ENCODE data around the gene EFHC1. TPM values are rescaled to one million over a fixed set of nuclear protein-coding genes. Genes with fewer than 3 reads are reported as not detected.

The EFHC1 gene
- total and polyA plus RNA-seq, 2 of the 13 experiments (the other 11 are each of a cell fraction or from before 2014, with no cell fraction given): 23.4 to 29.5 TPM

GRCh38 chr6:52419809-52420667 is at the start of gene EFHC1 (continued):
- 0 out of 4 replicates have a peak, but pooled peaks of 1 of the 2 experiments have one; percentile 9 for TF ChIP-seq ATF4 (CRISPR knock-in tag; IDR thresholded peaks at IDR 0.05)
- no peak for TF ChIP-seq ZNF552 (CRISPR knock-in tag; IDR thresholded peaks at IDR 0.05; ENCODE audit: borderline replicate concordance)
- TF ChIP-seq ZNF605 (CRISPR knock-in tag; IDR thresholded peaks at IDR 0.05): peak; percentile 51; the same call in 1 of the 2 replicates
- no peak for TF ChIP-seq NFE2L2 (IDR thresholded peaks at IDR 0.05; ENCODE audit: low read length)
- peak; percentile 80; the same call in 1 of the 2 replicates for TF ChIP-seq ZNF280B (CRISPR knock-in tag; IDR thresholded peaks at IDR 0.05; ENCODE audit: borderline replicate concordance)
- TF ChIP-seq KAT7 (CRISPR knock-in tag; IDR thresholded peaks at IDR 0.05; ENCODE audit: borderline replicate concordance): no peak; the same call in 1 of the 2 replicates
- no peak for TF ChIP-seq ATRX (CRISPR knock-in tag; IDR thresholded peaks at IDR 0.05; ENCODE audit: borderline replicate concordance)
- no peak for TF ChIP-seq TBL1XR1 (IDR thresholded peaks at IDR 0.05; ENCODE audit: borderline replicate concordance, low read length, partially characterized antibody)
- TF ChIP-seq ZNF672 (CRISPR knock-in tag; IDR thresholded peaks at IDR 0.05): no peak
- TF ChIP-seq ZBTB39 (CRISPR knock-in tag; IDR thresholded peaks at IDR 0.05): no peak
- peak; percentile 51; the same call in 1 of the 2 replicates for TF ChIP-seq BORCS8-MEF2B (CRISPR knock-in tag; IDR thresholded peaks at IDR 0.05)
- peak; percentile 95 for TF ChIP-seq DMAP1 (CRISPR knock-in tag; IDR thresholded peaks at IDR 0.05)
- no peak for TF ChIP-seq ZBTB10 (CRISPR knock-in tag; IDR thresholded peaks at IDR 0.05; ENCODE audit: borderline replicate concordance)
- TF ChIP-seq ZNF510 (CRISPR knock-in tag; IDR thresholded peaks at IDR 0.05; ENCODE audit: low read depth): peak; percentile 97; the same call in 1 of the 2 replicates
- TF ChIP-seq ZNF547 (CRISPR knock-in tag; IDR thresholded peaks at IDR 0.05): peak; percentile 85; the same call in 1 of the 2 replicates
- TF ChIP-seq GATAD1 (CRISPR knock-in tag; IDR thresholded peaks at IDR 0.05): peak; percentile 86
- TF ChIP-seq SNRNP70 (IDR thresholded peaks at IDR 0.05; ENCODE audit: low read depth, low read length): no peak
- no peak; the same call in 1 of the 2 replicates for TF ChIP-seq TOPORS (CRISPR knock-in tag; IDR thresholded peaks at IDR 0.05)
- TF ChIP-seq YEATS4 (CRISPR knock-in tag; IDR thresholded peaks at IDR 0.05; ENCODE audit: borderline replicate concordance): peak; percentile 97
- peak; percentile 62; the same call in 1 of the 2 replicates for TF ChIP-seq ZNF652 (CRISPR knock-in tag; IDR thresholded peaks at IDR 0.05; ENCODE audit: borderline replicate concordance, low read depth)
